CD4-positive, alpha-beta T cell (primary cell): ENCODE measurements around the gene CHD9NB. TPM values are rescaled to one million over a fixed set of nuclear protein-coding genes. Genes with fewer than 3 reads are reported as not detected.
"Not testable (repeated sequence)": the region's sequence is repeated elsewhere in the genome, so short reads cannot be mapped to it uniquely, and the experiment has no call there.

ENCODE experiments used
- ATAC-seq: fragments of 200-7000 bp; cut with Tn5 transposase; one replicate; pipeline ENCODE4 v1.10.0; 2022; ENCODE audit warnings: mild to moderate bottlenecking; ENCODE audit not compliant: poor library complexity
- CTCF ChIA-PET: fragments of 350-600 bp; sonication (Branson Sonifier 250); formaldehyde crosslinking; loops from one replicate; lab custom pipeline; 2021; ENCODE audit warnings: antibody characterized with exemption, inconsistent platforms; lab: Charles Lee
- POLR2A ChIA-PET: fragments of 350-600 bp; sonication (Branson Sonifier 250); formaldehyde crosslinking; loops from one replicate; lab custom pipeline; 2021; ENCODE audit warnings: antibody characterized with exemption, inconsistent platforms; lab: Charles Lee
- DNase-seq, 14 experiments: peaks; one replicate each; pipeline ENCODE4 v3.0.0-alpha.2; 2013 to 2020; ENCODE audit warnings: mixed read lengths in 2 of 14
- H3K27ac ChIP-seq, 2 donors: one replicate each; pipeline versions ENCODE4 v1.5.1 to v1.7.0; 2013; ENCODE audit warnings: low read length in 2 of 2, low read depth in 1 of 2, mild to moderate bottlenecking in 1 of 2
- H3K27me3 ChIP-seq, 2 experiments: 1 replicate in 1 of 2; 2 replicates in 1 of 2; pipeline versions ENCODE4 v1.6.1 to v1.7.0; 2013; ENCODE audit warnings: low read length in 2 of 2, control low read depth in 1 of 2, mild to moderate bottlenecking in 1 of 2, moderate library complexity in 1 of 2; ENCODE audit not compliant: insufficient read depth in 2 of 2, control insufficient read depth in 1 of 2
- H3K36me3 ChIP-seq: one replicate; pipeline ENCODE4 v1.6.1; 2013; ENCODE audit warnings: low read length, control low read depth; ENCODE audit not compliant: insufficient read depth
- H3K4me1 ChIP-seq: one replicate; pipeline ENCODE4 v1.6.1; 2013; ENCODE audit warnings: low read length, control low read depth; ENCODE audit not compliant: insufficient read depth
- H3K4me3 ChIP-seq: one replicate; pipeline ENCODE4 v1.5.1; 2013; ENCODE audit warnings: mild to moderate bottlenecking, low read length, moderate library complexity
- H3K9me3 ChIP-seq, 2 experiments: 1 replicate in 1 of 2; 2 replicates in 1 of 2; pipeline versions ENCODE4 v1.6.1 to v1.7.0; 2013; ENCODE audit warnings: low read length in 2 of 2, mild to moderate bottlenecking in 2 of 2, control low read depth in 1 of 2, moderate library complexity in 1 of 2; ENCODE audit not compliant: control insufficient read depth in 1 of 2, insufficient read depth in 1 of 2
- H3K27ac Mint-ChIP-seq: one replicate; pipeline ENCODE4 v1.8.0; 2020; ENCODE audit warnings: mixed read lengths
- H3K27me3 Mint-ChIP-seq: one replicate; pipeline ENCODE4 v1.8.0; 2021; ENCODE audit warnings: mixed read lengths
- H3K36me3 Mint-ChIP-seq: one replicate; pipeline ENCODE4 v1.8.0; 2021; ENCODE audit warnings: low read depth, mixed read lengths
- H3K4me1 Mint-ChIP-seq: one replicate; pipeline ENCODE4 v1.8.0; 2021; ENCODE audit warnings: low read depth, mixed read lengths
- H3K4me3 Mint-ChIP-seq: one replicate; pipeline ENCODE4 v1.8.0; 2020; ENCODE audit warnings: mild to moderate bottlenecking, mixed read lengths
- H3K9me3 Mint-ChIP-seq: one replicate; pipeline ENCODE4 v1.8.0; 2020; ENCODE audit warnings: mixed read lengths
- intact Hi-C, 2 experiments: fragments of 100-400 bp; cut with DNase I in 1 of 2; cut with micrococcal nuclease in 1 of 2; formaldehyde crosslinking; loops; one replicate each; pipeline versions ENCODE4 v1.15.1 to v1.9.0; 2023 to 2025; cut with DNase I, micrococcal nuclease
- total RNA-seq, 174 experiments: library from RNA in 2 of 174; stranded (reverse) in 2 of 174; gene quantifications; one replicate each; pipeline ENCODE4 v1.2.3 and lab custom pipeline; 2021 to 2026
- TF ChIP-seq, protein P1 (sequence below): fragments of 200-600 bp; IDR thresholded peaks from one replicate; pipeline ENCODE4 v1.8.0; 2022; ENCODE audit warnings: antibody characterized with exemption, mild to moderate bottlenecking

The CHD9NB gene
- total RNA-seq, 2 experiments from 2014 or later = not detected

DNA sequence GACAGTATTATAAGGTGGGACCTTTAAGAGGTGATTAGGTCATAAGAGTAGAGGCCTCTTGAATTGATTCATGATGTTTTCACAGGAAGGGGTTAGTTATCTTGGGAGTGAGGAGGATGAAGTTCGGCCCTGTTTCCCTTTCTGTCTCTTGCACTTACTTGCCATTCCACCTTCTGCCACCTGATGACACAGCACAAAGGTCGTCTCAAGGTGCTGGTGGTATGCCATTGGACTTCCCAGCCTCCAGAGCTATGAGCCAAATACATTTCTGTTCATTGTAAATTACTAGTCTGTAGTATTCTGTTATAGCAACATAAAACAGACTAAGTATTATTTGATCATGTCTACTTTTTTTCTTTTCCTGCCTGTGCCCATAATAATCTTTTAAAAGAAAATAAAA is 25.6 kb upstream of the CHD9NB start:
- Mint-ChIP-seq H3K27ac (no peak overlapping the region), H3K36me3 (peaks cover 4% of the 10 kb centered on the region), H3K27me3 (no peaks in the 10 kb centered on the region), H3K4me1 (no peaks in the 10 kb centered on the region), H3K9me3 (no peaks in the 10 kb centered on the region), H3K4me3 (no peak overlapping the region)
- H3K27ac ChIP-seq = no peak overlapping the region
- ATAC-seq (no peak), DNase-seq (no peak)
- H3K4me3 ChIP-seq = no peak overlapping the region
- POLR2A ChIA-PET = no interaction called here
- H3K9me3 ChIP-seq = peaks cover 0 to 6% of the 10 kb centered on the region in 2 experiments
- no peaks in the 10 kb centered on the region for H3K27me3 ChIP-seq
- TF ChIP-seq, protein P1, sequence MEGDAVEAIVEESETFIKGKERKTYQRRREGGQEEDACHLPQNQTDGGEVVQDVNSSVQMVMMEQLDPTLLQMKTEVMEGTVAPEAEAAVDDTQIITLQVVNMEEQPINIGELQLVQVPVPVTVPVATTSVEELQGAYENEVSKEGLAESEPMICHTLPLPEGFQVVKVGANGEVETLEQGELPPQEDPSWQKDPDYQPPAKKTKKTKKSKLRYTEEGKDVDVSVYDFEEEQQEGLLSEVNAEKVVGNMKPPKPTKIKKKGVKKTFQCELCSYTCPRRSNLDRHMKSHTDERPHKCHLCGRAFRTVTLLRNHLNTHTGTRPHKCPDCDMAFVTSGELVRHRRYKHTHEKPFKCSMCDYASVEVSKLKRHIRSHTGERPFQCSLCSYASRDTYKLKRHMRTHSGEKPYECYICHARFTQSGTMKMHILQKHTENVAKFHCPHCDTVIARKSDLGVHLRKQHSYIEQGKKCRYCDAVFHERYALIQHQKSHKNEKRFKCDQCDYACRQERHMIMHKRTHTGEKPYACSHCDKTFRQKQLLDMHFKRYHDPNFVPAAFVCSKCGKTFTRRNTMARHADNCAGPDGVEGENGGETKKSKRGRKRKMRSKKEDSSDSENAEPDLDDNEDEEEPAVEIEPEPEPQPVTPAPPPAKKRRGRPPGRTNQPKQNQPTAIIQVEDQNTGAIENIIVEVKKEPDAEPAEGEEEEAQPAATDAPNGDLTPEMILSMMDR = no peak
- CTCF ChIA-PET = interaction anchor here (1.7 kb wide), 1 partner anchor 24 kb away, joined by 4 read pairs; the partner anchor contains the start of gene CHD9
- H3K36me3 ChIP-seq = no peaks in the 10 kb centered on the region
- intact Hi-C loops = no loop called here
- no peaks in the 10 kb centered on the region for H3K4me1 ChIP-seq

DNA sequence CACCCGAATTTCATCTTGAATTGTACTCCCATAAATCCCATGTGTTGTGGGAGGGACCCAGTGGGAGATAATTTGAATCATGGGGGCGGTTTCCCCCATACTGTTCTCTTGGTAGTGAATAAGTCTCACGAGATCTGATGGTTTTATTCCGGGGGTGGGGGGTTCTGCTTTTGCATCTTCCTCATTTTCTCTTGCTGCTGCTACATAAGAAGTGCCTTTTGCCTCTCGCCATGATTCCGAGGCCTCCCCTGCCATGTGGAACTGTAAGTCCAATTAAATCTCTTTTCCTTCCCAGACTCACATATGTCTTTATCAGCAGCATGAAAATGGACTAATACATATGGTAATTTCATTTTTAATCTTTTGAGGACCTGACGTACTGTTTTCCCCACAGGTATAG is 22.8 kb upstream of the CHD9NB start:
- H3K9me3 Mint-ChIP-seq, H3K36me3 Mint-ChIP-seq, H3K36me3 ChIP-seq, H3K27me3 ChIP-seq, H3K27ac ChIP-seq, H3K27ac Mint-ChIP-seq, DNase-seq, H3K4me1 Mint-ChIP-seq, POLR2A ChIA-PET, intact Hi-C loops, H3K27me3 Mint-ChIP-seq, ATAC-seq, H3K4me3 Mint-ChIP-seq, CTCF ChIA-PET, H3K9me3 ChIP-seq, H3K4me3 ChIP-seq, H3K4me1 ChIP-seq: not testable (repeated sequence)

DNA sequence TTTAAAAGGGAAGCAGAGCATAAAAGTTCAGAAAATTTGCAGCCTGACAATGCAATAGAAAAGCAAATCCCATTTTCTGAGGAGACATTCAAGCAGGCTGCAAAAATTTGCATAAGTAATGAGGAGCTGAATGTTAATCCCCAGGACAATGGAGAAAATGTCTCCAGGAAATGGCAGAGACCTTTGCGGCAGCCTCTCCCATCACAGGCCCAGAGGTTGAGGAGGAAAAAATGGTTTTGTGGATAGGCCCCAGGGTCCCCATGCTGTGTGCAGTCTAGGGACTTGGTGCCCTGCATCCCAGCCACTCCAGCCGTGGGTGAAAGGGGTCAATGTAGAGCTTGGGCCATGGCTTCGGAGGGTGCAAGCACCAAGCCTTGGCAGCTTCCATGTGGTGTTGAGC is 21.6 kb upstream of the CHD9NB start:
- intact Hi-C loops, H3K9me3 Mint-ChIP-seq, H3K36me3 Mint-ChIP-seq, DNase-seq, H3K27me3 Mint-ChIP-seq, H3K27ac ChIP-seq, CTCF ChIA-PET, ATAC-seq, H3K27me3 ChIP-seq, POLR2A ChIA-PET, H3K36me3 ChIP-seq, H3K9me3 ChIP-seq, H3K4me1 ChIP-seq, H3K4me3 ChIP-seq, H3K4me3 Mint-ChIP-seq, H3K27ac Mint-ChIP-seq: not testable (repeated sequence)
- peaks cover 16% of the 10 kb centered on the region for H3K4me1 Mint-ChIP-seq

DNA sequence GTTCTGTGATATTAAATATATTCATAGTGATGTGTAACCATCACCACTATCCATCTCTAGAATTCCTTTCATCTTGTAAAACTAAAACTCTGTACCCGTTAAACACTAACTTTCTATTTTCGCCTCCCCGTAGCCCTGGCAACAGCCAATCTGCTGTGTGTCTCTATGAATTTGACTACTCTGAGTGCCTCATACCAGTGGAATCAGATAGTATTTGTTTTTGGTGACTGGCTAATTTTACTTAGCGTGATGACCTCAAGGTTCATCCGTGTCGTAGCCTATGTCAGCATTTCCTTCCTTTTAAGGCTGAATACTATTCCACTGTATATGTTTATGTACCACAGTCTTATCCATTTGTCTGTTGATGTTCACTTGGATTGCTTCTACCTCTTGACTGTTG is 20.3 kb upstream of the CHD9NB start:
- POLR2A ChIA-PET = no interaction called here
- no peak overlapping the region for H3K27ac Mint-ChIP-seq
- intact Hi-C loops = no loop called here
- Histone ChIP-seq H3K36me3 (no peaks in the 10 kb centered on the region), H3K27ac (no peak overlapping the region), H3K27me3 (no peaks in the 10 kb centered on the region), H3K4me3 (no peak overlapping the region), H3K9me3 (peaks cover 0 to 6% of the 10 kb centered on the region in 2 experiments), H3K4me1 (peaks cover 12% of the 10 kb centered on the region)
- H3K36me3 Mint-ChIP-seq = peaks cover 4% of the 10 kb centered on the region
- H3K27me3 Mint-ChIP-seq = no peaks in the 10 kb centered on the region
- H3K9me3 Mint-ChIP-seq = no peaks in the 10 kb centered on the region
- CTCF ChIA-PET = no interaction called here
- DNase-seq (no peak), ATAC-seq (no peak)
- no peak overlapping the region for H3K4me3 Mint-ChIP-seq
- peaks cover 26% of the 10 kb centered on the region for H3K4me1 Mint-ChIP-seq
- TF ChIP-seq, protein P1 = no peak
